ENCODE measurements around the gene CLCNKB. TPM values are rescaled to one million over a fixed set of nuclear protein-coding genes. Genes with fewer than 3 reads are reported as not detected.

CLCNKB gene
- not detected for total RNA-seq

GRCh38 chr1:16043521-16043920 is at the start of gene CLCNKB:
CLCNKB (plus strand) TSS chr1:16043782; CDS start chr1:16044493, 711 bp downstream.
- H3K4me3 ChIP-seq, result no peak within 1 kb of the TSS
- H3K27me3 ChIP-seq, result no peaks in the 10 kb centered on the region
- H3K27ac ChIP-seq, result no peak within 1 kb of the TSS
- DNase-seq (ENCODE audit: low spot score in 2 of 2), result no peak
- no peak for TF ChIP-seq CTCF (IDR thresholded peaks at IDR 0.05)
- no peaks in the 10 kb centered on the region for H3K9me3 ChIP-seq
- H3K36me3 ChIP-seq, result no peaks in the 10 kb centered on the region
- peaks cover 0 to under 1% of the 10 kb centered on the region in 2 donors for H3K4me1 ChIP-seq
- intact Hi-C loops (cut with DNase I), result no loop called here

GRCh38 chr1:15994081-15994480 is 49.5 kb upstream of the CLCNKB start:
- Histone ChIP-seq H3K4me3 (no peak overlapping the region), H3K27ac (no peak overlapping the region), H3K9me3 (no peaks in the 10 kb centered on the region), H3K36me3 (no peaks in the 10 kb centered on the region), H3K4me1 (no peaks in the 10 kb centered on the region), H3K27me3 (no peaks in the 10 kb centered on the region)
- intact Hi-C loops (cut with DNase I), result loop anchor here (1.0 kb wide), 1 partner anchor 202 kb away; no protein-coding TSS in a partner anchor
- TF ChIP-seq CTCF (IDR thresholded peaks at IDR 0.05), result no peak
- no peak for DNase-seq (ENCODE audit: low spot score in 2 of 2)

- peak; percentile 78 to 93 (median 91) for TF ChIP-seq CTCF (IDR thresholded peaks at IDR 0.05)
- intact Hi-C loops (cut with DNase I), result loop anchor here (1.0 kb wide), 1 partner anchor 202 kb away; no protein-coding TSS in a partner anchor
- no peak overlapping the region for H3K27ac ChIP-seq
- no peak overlapping the region for H3K4me3 ChIP-seq
- H3K27me3 ChIP-seq, result no peaks in the 10 kb centered on the region
- H3K36me3 ChIP-seq, result no peaks in the 10 kb centered on the region
- DNase-seq (ENCODE audit: low spot score in 2 of 2), result peak in 1 of 2 donors; percentile 75
- no peaks in the 10 kb centered on the region for H3K9me3 ChIP-seq
- H3K4me1 ChIP-seq, result no peaks in the 10 kb centered on the region
Observed at GRCh38 chr1:15994590-15995351, 48.8 kb upstream of the CLCNKB start.

GRCh38 chr1:15997076-15997585 is 46.5 kb upstream of the CLCNKB start:
- Histone ChIP-seq H3K27ac (no peak overlapping the region), H3K9me3 (no peaks in the 10 kb centered on the region), H3K27me3 (no peaks in the 10 kb centered on the region), H3K36me3 (no peaks in the 10 kb centered on the region), H3K4me1 (no peaks in the 10 kb centered on the region), H3K4me3 (no peak overlapping the region)
- no peak for TF ChIP-seq CTCF (IDR thresholded peaks at IDR 0.05)
- no peak for DNase-seq (ENCODE audit: low spot score in 2 of 2)
- intact Hi-C loops (cut with DNase I), result no loop called here

- intact Hi-C loops (cut with DNase I), result no loop called here
- DNase-seq (ENCODE audit: low spot score in 2 of 2), result no peak
Observed at GRCh38 chr1:15997637-15998280, 45.8 kb upstream of the CLCNKB start.

More at GRCh38 chr1:15997637-15998280, 45.8 kb upstream of the CLCNKB start:
- Histone ChIP-seq H3K9me3 (no peaks in the 10 kb centered on the region), H3K27ac (no peak overlapping the region), H3K27me3 (no peaks in the 10 kb centered on the region), H3K36me3 (no peaks in the 10 kb centered on the region), H3K4me3 (no peak overlapping the region), H3K4me1 (no peaks in the 10 kb centered on the region)
- TF ChIP-seq CTCF (IDR thresholded peaks at IDR 0.05), result no peak
